GM10847 (cell line): ENCODE data around the gene ZNF609.

Source experiments
- POLR2A ChIP-seq: IDR thresholded peaks from 2 replicates; pipeline ENCODE4 v1.6.1; 2011; ENCODE audit not compliant: insufficient read length; ENCODE audit errors: extremely low read depth

Gene ZNF609

DNA sequence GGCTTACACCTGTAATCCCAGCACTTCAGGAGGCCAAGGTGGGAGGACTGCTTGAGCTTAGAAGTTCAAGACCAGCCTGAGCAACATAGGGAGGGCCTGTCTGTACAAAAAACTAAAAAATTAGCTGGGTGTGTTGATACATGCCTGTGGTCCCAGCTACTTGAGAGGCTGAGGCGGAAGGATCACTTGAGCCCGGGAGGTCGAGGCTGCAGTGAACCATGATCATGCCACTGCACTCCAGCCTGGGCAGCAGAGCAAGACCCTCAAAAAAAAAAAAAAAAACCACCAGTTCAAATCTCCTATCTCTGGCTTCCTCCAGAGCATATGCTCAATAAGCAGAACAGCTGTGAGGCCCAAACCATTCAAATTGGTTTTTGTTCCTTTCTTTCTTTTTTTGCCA is 53.4 kb downstream of the ZNF609 start:
- no peak for TF ChIP-seq POLR2A

DNA sequence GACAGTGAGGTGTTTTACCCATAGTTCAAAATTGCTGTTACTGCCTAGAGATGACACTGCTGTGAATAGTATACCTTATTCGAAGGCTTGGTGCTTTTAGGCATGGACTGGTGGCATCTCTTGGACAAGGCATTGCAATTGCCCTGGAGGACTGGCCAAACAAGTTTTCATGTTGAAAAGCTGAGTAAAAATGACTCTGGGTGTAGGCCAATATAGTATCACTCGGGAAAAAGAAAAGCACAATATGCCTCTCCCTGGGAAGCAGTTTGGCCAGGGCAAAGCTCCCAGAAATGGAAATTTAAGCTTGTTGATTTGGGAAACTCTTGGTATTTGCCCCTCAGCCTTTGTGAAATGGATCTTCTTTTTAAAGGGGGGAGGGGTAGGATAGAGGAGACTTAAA is 54.8 kb downstream of the ZNF609 start:
- no peak for TF ChIP-seq POLR2A

DNA sequence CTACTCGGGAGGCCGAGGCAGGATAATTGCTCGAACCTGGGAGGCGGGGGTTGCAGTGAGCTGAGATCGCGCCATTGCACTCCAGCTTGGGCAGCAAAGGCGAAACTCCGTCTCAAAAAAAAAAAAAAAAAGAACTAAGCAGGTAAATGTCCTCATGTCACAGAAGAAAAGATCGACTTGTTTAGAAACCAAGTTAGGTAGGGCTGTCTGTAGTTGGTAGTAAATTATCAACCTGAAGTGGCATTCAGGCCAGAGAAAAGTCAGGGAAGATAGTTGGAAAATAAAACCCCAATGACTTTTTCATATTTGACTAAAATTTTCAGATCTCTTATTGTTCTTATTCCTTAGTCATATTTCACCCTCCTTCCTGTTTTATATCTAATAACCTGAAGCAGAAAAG is 55.4 kb downstream of the ZNF609 start:
- TF ChIP-seq POLR2A, result no peak

DNA sequence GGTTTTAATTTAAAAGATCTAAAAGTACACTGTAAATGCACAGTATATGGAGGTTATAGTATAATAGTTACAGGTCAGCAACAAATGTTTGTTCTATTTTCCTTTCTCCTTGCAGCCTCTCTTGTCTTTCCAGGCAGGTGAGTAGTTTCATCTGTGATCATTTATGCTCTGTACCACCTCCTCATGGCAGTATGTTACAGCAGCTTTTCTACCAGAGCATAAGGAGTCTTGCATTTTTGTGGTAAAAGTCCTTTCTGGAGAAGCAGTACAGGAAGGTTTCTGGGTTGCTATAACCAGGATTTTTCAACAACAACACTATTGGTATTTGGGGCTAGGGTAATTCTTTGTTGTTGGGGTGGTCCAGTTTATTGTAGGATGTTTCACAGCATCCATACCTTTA is 59.5 kb downstream of the ZNF609 start:
- TF ChIP-seq POLR2A, result no peak

DNA sequence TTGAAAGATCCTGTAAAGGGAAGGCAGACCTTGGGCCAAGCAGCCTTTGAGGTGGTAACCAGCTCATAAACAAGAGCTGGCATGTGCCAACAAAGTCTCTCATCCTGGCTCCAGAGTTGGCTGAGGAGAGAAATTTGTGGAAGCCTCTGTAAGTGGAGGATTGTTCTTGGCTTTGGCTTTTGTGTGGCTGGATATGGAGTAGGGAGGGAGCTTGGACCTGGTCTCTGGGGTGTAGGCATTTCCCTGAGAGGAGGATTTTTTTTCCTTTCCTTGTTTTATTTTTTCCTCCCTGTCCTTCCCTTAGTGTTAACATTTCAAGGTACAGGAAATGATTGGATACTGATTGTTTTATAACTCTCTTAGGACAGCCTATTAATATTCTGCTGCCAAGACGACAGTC is 60.8 kb downstream of the ZNF609 start:
- no peak for TF ChIP-seq POLR2A

DNA sequence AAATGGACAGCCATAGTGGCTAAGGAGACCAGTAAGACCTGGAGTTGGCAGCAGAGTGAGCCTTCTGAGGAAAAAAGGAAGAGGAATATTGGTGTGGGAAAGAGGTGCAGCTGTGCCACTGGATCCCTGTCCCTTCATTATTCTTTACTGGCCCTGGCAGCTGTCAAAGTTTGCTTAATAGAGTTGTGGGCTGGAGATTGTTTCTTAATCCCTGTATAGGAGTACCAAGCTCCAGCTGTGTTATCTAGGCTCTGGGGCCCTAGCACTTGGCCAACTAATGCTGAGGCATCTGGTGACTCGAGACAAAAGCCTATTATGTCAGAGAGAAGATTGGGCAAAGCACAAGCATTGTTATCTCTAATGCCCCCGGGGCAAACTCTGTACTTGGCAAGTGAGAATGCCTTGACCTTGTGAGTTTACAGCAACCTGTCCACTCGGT is 61.4 kb downstream of the ZNF609 start:
- no peak for TF ChIP-seq POLR2A

DNA sequence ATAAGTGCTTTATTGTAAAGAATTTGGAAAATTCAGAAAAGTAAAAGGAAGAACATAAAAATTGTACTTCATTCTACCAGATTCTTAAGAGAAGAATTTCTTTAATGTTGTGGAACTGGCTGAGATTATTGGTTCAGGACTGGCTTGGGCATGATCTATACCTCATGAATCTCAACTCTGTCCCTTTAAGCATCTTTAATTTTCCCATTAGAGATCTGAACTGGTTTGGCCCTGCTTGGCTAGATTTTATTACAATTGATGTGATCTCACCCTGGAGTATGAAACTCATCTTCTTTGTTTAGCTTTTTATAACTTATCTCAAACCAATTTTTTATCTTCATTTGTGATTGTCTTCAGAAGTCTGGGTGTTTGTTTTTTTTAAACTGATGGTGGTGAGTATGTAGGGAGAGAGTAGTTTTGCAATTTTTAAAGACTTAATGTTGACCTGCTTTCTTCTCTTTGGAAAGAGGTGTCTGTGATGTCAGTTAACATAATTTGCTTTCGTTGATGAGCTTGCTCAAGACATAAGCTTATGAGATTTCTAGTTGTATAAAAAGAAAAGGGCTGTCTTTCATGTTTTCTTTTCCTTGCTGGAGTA is 61.9 kb downstream of the ZNF609 start:
- TF ChIP-seq POLR2A, result no peak

DNA sequence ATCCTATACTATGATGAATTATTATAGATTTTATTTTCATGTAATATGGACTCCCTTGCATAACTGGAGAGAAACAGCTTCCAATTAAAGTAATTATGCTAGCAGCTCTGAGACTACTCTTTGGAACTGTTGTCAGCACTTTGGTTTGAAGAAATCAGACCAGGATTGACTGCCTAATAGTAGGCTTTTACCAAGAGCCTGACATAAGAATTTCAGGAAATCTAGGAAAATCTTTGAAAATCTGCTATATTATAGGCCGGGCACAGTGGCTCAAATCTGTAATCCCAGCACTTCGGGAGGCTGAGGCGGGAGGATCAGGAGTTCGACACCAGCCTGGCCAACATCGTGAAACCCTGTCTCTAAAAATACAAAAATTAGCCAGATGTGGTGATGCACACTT is 62.9 kb downstream of the ZNF609 start:
- TF ChIP-seq POLR2A, result no peak

DNA sequence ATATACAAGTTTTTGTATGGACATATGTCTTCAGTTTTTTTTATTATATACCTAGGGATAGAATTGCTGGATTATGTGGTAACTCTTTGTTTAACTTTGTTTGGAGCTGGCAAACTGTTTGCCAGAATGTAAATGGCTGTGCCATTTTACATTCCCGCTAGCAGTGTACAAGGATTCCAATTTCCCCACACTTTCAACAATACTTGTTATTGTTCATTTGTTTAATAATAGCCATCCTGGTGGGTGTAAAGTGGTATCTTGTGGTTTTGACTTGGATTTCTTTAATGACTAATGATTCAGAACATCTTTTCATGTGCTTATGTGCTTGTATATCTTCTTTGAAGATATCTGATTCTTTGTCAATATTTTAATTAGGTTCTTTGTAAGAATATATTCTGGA is 64.4 kb downstream of the ZNF609 start:
- no peak for TF ChIP-seq POLR2A

DNA sequence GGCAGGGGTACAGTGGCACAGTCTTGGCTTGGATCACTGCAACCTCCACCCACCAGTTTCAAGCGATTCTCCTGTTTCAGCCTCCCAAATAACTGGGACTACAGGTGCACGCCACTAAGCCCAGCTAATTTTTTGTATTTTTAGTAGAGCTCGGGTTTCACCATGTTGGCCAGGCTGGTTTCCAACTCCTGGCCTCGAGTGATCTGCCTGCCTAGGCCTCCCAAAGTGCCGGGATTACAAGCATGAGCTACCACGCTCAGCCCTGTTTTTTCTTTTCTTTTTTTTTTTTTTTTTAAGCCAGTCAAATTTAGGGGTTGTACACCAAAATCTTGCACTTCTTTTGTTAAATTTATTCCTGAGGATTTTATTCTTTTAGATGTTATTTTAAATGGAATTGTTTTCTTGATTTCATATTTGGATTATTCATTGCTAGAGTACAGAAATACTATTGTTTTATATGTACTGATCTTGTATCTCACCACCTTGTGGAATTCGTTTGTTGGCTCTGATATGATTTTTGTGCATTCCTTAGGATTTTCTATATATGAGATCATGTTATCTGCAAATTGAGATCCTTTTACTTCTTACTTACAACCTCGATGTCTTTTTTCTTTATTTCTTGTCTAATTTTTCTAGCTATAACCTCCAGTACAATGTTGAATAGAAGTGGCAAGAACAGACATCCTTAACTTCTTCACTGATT is 65.6 kb downstream of the ZNF609 start:
- TF ChIP-seq POLR2A, result no peak

DNA sequence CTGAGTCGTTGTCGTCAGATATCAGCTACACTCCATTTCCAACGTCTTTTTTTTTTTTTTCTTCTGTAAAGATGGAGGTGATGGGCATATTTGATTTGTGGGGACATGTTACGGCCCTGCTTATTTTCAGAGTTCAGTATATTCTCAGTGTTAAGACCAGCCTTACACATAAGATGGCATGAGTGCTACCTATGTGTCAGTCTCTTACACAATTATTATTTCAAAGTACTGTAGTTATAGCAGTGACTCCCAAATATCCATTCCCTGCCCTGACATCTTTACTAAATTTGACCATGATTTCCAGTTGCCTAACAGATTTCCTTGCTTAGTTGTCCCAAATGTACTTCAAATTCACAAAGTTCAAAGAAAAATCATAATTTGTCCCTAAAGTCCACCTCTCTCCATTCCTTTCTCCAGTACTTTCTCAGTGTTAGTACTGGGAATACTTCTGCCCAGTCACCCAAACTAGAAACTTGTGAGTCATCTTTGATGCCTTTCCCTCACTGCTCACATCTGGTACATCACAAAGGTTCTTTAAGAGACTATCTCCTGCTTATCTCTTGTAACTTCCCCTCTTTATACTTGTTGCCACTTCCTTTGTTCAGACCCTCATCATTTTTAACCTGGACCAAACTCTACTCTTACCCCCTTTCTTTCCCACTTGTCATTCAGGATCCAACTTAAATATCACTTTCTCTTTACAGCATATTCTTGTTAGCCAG is 67.0 kb downstream of the ZNF609 start:
- no peak for TF ChIP-seq POLR2A

DNA sequence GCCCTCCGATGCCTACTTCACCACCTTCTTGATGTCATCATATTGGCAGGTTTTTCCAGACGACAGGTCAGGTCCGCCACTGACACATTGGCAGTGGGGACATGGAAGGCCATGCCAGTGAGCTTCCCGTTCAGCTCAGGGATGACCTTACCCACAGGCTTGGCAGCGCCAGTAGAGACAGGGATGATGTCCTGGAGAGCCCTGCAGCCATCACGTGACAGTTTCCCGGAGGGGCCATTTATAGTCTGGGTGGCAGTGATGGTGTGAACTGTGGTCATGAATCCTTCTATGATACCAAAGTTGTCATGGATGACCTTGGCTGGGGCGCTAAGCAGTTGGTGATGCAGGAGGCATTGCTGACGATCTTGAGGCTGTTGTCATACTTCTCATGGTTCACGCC is 68.5 kb downstream of the ZNF609 start:
- TF ChIP-seq POLR2A, result no peak

DNA sequence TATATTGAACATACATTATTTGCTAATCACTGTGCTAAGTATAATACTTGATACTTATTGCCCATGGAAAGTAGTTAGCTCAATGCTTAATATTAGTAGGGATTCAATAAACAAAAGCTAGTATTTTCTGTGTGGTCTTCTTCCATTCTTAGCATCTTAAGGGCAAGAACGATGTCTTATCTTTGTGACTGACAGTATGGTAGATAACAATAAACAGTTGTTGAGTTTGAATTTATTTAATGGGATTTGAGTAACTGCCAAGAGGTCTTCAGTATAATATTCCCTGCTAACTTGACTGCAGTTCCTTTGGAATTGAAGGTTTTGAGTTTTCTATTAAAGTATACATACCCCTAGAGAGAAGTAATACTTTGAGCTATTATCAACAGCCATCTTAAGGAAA is 70.1 kb downstream of the ZNF609 start:
- TF ChIP-seq POLR2A, result no peak

DNA sequence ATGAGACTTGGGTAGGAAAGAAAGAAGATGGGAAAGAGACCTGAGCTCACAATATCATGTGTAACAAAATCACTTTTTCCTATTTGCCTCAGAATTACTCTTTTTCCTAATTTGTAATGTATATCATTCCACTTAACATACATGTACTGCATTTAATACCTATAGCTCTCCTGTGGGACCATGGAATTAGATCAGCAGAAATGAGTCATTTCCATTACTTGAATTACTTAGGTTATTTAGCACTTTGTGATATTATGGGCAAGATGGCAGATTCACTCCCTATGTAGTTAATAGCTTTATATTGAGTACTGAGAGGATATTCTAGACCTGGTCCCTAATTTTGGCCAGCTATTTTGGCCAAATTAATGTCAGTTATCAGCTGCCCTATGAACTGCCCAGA is 70.5 kb downstream of the ZNF609 start:
- TF ChIP-seq POLR2A, result no peak

DNA sequence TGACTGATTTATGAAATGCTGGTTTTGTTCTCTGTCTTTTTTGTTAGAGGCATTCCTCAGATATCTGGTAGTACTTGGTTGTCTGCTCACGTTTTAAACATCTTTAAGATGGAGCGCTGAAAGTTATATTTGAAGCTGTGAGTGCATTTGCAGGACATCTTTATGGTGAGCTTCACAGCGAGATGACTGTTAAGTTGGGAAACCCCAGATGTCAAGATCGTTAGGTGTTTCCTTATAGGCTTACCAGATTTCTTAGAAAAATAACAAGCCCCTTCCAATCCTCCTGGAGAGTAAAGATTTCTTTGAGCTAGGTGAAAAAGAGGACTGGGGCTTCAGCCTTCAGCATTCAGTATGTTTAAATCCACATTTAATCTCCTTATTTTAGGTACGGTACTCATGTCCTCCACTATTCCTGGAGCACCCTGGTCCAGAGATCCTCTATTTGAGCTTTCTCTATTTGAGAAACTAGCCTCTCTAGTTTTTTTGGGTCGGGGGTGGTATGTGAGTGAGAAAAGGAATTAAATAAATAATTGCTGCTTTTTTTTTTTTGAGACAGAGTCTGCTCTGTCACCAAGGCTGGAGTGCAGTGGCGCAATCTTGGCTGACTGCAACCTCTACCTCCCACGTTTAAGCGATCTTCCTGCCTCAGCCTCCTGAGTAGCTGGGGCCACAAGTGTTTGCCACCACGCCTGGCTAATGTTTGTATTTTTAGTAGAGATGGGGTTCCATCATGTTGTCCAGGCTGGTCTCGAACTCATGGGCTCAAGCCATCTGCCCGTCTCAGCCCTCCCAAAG is 72.3 kb downstream of the ZNF609 start:
- TF ChIP-seq POLR2A, result no peak
